Thymus (tissue), 11 donors: ENCODE results near the gene CARMIL1. TPM values are rescaled to one million over a fixed set of nuclear protein-coding genes. Genes with fewer than 3 reads are reported as not detected.
A peak's percentile ranks its signal among the peaks of the same experiment; 100 is the strongest.
"Not testable (repeated sequence)": the region's sequence is repeated elsewhere in the genome, so short reads cannot be mapped to it uniquely, and the experiment has no call there.

Experiments
- DNase-seq, 9 donors: peaks; one replicate each; pipeline ENCODE4 v3.0.0-alpha.2; 2013; ENCODE audit warnings: low spot score in 9 of 9, low read depth in 6 of 9, missing footprints in 1 of 9
- H3K27ac ChIP-seq, 2 donors: one replicate each; pipeline ENCODE4 v1.5.1; 2013; ENCODE audit warnings: control low read depth in 1 of 2, low read depth in 1 of 2, low read length in 1 of 2, mild to moderate bottlenecking in 1 of 2, moderate library complexity in 1 of 2
- H3K27me3 ChIP-seq, 2 donors: one replicate each; pipeline ENCODE4 v1.5.1; 2013; ENCODE audit warnings: low read length in 1 of 2; ENCODE audit not compliant: control insufficient read depth in 2 of 2, insufficient read depth in 1 of 2
- H3K36me3 ChIP-seq, 2 donors: one replicate each; pipeline ENCODE4 v1.5.1; 2013; ENCODE audit warnings: low read length in 1 of 2, mild to moderate bottlenecking in 1 of 2, moderate library complexity in 1 of 2; ENCODE audit not compliant: control insufficient read depth in 2 of 2, insufficient read depth in 2 of 2
- H3K4me1 ChIP-seq, 2 donors: one replicate each; pipeline ENCODE4 v1.5.1; 2013; ENCODE audit warnings: low read length in 2 of 2; ENCODE audit not compliant: control insufficient read depth in 2 of 2, insufficient read depth in 2 of 2
- H3K4me3 ChIP-seq, 2 donors: one replicate each; pipeline ENCODE4 v1.5.1; 2013; ENCODE audit warnings: low read length in 2 of 2, control low read depth in 1 of 2, mild to moderate bottlenecking in 1 of 2
- H3K9me3 ChIP-seq, 2 donors: one replicate each; pipeline ENCODE4 v1.5.1; 2013; ENCODE audit warnings: low read length in 1 of 2, mild to moderate bottlenecking in 1 of 2; ENCODE audit not compliant: control insufficient read depth in 2 of 2, insufficient read depth in 1 of 2
- WGBS: extraction: QIAGEN DNeasy Blood & Tissue Kit; methylation state at CpG from one replicate; pipeline ENCODE4 v1.1.7; 2013; 5-methylcytosine and 5-hydroxymethylcytosine counted together
- polyA plus RNA-seq: library from polyadenylated mRNA; stranded (reverse); fragments of 200-250 nt; gene quantifications from one replicate; pipeline ENCODE4 v1.2.3, GENCODE V29; 2013
- total RNA-seq: library from RNA; stranded (reverse); fragments of 120-200 nt; gene quantifications from one replicate; pipeline ENCODE4 v1.2.4, GENCODE V29; 2013
- donor health status: healthy.

The CARMIL1 gene
- total and polyA plus RNA-seq, 2 donors = 17.4 to 29.9 TPM

GRCh38 chr6:25436760-25437159, 157.6 kb downstream of the CARMIL1 start:
- Histone ChIP-seq H3K4me3 (no peak overlapping the region), H3K27me3 (no peaks in the 10 kb centered on the region), H3K27ac (no peak overlapping the region), H3K9me3 (no peaks in the 10 kb centered on the region), H3K36me3 (peaks cover 0 to 10% of the 10 kb centered on the region in 2 donors), H3K4me1 (peaks cover 3 to 6% of the 10 kb centered on the region in 2 donors)
- 98% methylated on average over 4 of the region's 4 CpGs for WGBS
- DNase-seq = no peak

GRCh38 chr6:25439368-25439767, 160.2 kb downstream of the CARMIL1 start:
- Histone ChIP-seq H3K4me3 (no peak overlapping the region), H3K4me1 (peaks cover 12 to 18% of the 10 kb centered on the region in 2 donors), H3K27ac (no peak overlapping the region), H3K9me3 (no peaks in the 10 kb centered on the region), H3K36me3 (peaks cover 0 to 10% of the 10 kb centered on the region in 2 donors), H3K27me3 (no peaks in the 10 kb centered on the region)
- WGBS = 96% methylated on average over 1 of the region's 1 CpG
- no peak for DNase-seq

- Histone ChIP-seq H3K4me1 (peaks cover 12 to 18% of the 10 kb centered on the region in 2 donors), H3K27me3 (no peaks in the 10 kb centered on the region), H3K4me3 (peak overlapping the region in 1 of 2 donors; percentile 30), H3K9me3 (peaks cover 3 to 5% of the 10 kb centered on the region in 2 donors), H3K27ac (peak overlapping the region; percentile 91 to 92), H3K36me3 (peaks cover 4 to 12% of the 10 kb centered on the region in 2 donors)
- 11% methylated on average over 1 of the region's 1 CpG for WGBS
- peak; percentile 36 to 89 (median 65) for DNase-seq
Measured at GRCh38 chr6:25441663-25442270, 162.6 kb downstream of the CARMIL1 start.

DNA sequence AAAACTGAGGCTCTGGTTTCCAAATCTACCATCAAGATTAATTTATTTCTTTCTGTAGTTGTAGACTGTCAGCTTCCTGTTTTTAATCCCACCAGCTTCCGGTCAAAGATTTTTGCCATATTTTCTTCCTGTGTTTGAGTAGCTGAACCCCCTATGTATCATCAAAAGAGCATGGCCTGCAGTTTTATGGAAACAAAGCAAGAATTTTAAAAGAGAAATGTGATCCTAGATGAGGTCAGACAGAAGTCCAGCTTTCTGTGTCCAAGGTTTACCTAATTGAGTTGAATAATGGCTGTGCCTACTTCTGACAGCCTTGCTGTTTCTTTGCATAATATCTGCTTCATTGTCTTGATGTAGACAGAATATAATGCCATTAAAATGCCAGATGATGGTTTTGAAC, 163.7 kb downstream of the CARMIL1 start:
- WGBS = 68% methylated on average over 1 of the region's 1 CpG
- H3K27ac ChIP-seq = peak overlapping the region in 1 of 2 donors; percentile 91
- H3K27me3 ChIP-seq = no peaks in the 10 kb centered on the region
- no peak for DNase-seq
- peaks cover 10% of the 10 kb centered on the region in 2 donors for H3K36me3 ChIP-seq
- H3K4me1 ChIP-seq = peaks cover 12 to 21% of the 10 kb centered on the region in 2 donors
- H3K9me3 ChIP-seq = peaks cover 3 to 5% of the 10 kb centered on the region in 2 donors
- H3K4me3 ChIP-seq = peak overlapping the region; percentile 13 to 30

DNA sequence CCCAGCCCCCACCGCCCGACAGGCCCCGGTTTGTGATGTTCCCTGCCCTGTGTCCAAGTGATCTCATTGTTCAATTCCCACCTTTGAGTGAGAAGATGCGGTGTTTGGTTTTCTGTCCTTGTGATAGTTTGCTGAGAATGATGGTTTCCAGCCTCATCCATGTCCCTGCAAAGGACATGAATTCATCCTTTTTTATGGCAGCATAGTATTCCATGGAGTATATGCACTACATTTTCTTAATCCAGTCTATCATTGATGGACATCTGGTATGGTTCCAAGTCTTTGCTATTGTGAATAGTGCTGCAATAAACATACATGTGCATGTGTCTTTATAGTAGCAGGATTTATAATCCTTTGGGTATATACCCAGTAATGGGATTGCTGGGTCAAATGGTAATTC, 165.3 kb downstream of the CARMIL1 start:
- not testable (repeated sequence) for H3K4me3 ChIP-seq, H3K36me3 ChIP-seq, H3K27ac ChIP-seq, DNase-seq, H3K9me3 ChIP-seq, H3K27me3 ChIP-seq
- 98% methylated on average over 4 of the region's 4 CpGs for WGBS
- peaks cover 12 to 25% of the 10 kb centered on the region in 2 donors for H3K4me1 ChIP-seq

GRCh38 chr6:25446830-25447569, 167.8 kb downstream of the CARMIL1 start:
- Histone ChIP-seq H3K4me1 (peaks cover 9 to 17% of the 10 kb centered on the region in 2 donors), H3K9me3 (peaks cover 3 to 5% of the 10 kb centered on the region in 2 donors), H3K4me3 (no peak overlapping the region), H3K27ac (no peak overlapping the region), H3K36me3 (peaks cover 6 to 12% of the 10 kb centered on the region in 2 donors), H3K27me3 (no peaks in the 10 kb centered on the region)
- DNase-seq = no peak
- 94% methylated on average over 2 of the region's 2 CpGs for WGBS

DNA sequence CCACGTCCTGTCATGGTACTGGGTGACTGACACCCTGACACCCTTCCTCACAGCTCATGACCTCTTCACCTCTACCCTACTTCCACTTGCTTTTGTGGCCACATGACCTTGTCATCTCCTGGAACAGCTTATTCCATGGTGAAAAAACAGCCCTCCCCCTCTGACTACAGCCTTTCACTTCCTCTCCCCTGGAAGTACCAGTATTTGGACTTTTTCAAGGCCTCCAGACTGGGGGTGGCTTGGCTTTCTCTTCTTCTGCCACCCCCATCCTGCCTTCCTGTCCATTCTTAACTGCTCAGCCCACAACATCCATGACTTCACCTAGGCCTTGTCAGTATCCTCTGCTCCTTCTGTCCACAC, 168.4 kb downstream of the CARMIL1 start:
- peaks cover 6 to 12% of the 10 kb centered on the region in 2 donors for H3K36me3 ChIP-seq

DNA sequence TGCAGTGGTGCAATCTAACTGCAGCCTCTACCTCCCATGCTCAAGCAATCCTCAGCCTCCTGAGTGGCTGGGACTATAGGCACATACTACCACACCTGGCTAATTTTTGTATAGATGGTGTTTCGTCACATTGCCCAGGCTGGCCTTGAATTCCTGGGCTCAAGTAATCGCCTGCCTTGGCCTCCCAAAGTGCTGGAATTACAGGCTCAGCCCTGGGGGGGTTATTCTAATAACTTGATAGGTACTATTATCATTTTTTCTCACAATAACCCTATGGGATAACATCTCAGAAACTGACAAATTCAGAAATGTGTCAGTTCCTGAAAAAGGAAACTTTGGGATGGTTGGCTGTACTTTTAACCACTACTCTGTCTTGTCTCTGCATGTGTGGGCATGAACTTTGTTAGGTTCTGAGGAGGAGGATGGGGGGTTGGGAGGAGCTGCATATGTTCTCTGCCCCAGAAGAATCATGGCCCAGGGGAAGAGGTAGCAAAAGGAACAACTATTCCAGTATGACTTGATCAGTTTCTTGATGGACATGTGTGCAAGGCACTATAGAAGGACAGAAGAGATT, 169.9 kb downstream of the CARMIL1 start:
- Histone ChIP-seq H3K9me3 (peaks cover 3 to 5% of the 10 kb centered on the region in 2 donors), H3K27ac (no peak overlapping the region), H3K4me1 (peaks cover 0 to 6% of the 10 kb centered on the region in 2 donors), H3K4me3 (no peak overlapping the region), H3K36me3 (peaks cover 6 to 12% of the 10 kb centered on the region in 2 donors), H3K27me3 (no peaks in the 10 kb centered on the region)
- DNase-seq = no peak
- WGBS = 98% methylated on average over 2 of the region's 2 CpGs

More for the DNA sequence above, 168.4 kb downstream of the CARMIL1 start:
- H3K27me3 ChIP-seq = no peaks in the 10 kb centered on the region
- peaks cover 4 to 12% of the 10 kb centered on the region in 2 donors for H3K4me1 ChIP-seq
- no peak overlapping the region for H3K4me3 ChIP-seq
- DNase-seq = no peak
- H3K27ac ChIP-seq = no peak overlapping the region
- peaks cover 3 to 5% of the 10 kb centered on the region in 2 donors for H3K9me3 ChIP-seq
- 87% methylated on average over 1 of the region's 1 CpG for WGBS

DNA sequence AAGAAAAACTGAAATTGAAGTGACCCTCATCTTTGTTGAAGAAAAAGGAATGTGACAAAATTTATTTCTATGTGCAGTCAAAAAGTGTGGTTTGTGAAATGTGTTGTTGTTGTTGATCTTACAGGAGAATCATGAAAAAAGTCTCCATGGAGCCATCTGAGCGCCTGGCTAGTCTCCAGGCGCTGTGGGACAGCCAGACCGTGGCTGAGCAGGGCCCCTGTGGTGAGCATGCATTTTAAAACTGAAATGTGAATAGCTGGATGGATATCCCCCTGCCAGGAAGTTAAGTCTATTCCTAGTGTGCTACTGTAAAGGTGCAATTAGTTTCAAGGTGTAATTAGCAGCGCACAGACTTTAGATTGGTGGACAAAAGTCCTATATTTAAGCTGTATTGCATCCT, 170.6 kb downstream of the CARMIL1 start:
- Histone ChIP-seq H3K27me3 (no peaks in the 10 kb centered on the region), H3K36me3 (peaks cover 6 to 12% of the 10 kb centered on the region in 2 donors), H3K9me3 (peaks cover 3 to 5% of the 10 kb centered on the region in 2 donors), H3K4me3 (no peak overlapping the region), H3K4me1 (peaks cover 0 to 6% of the 10 kb centered on the region in 2 donors), H3K27ac (no peak overlapping the region)
- DNase-seq = no peak
- 86% methylated on average over 4 of the region's 4 CpGs for WGBS
